HuH-7 (cell line): ENCODE results near the gene EXOC1L.

Experiments used
- DNase-seq: peaks from one replicate; pipeline ENCODE4 v3.0.0; 2011; ENCODE audit warnings: low spot score

Gene EXOC1L

GRCh38 chr4:55819634-55820033, at the start of gene EXOC1L:
Gene EXOC1L, plus strand, starts transcription at chr4:55819790. Its CDS starts 237 bp downstream, at chr4:55820027.
- no peak for DNase-seq

- DNase-seq: no peak
Observed at GRCh38 chr4:55770662-55771061, 48.9 kb upstream of the EXOC1L start.

GRCh38 chr4:55781341-55781740, 38.2 kb upstream of the EXOC1L start:
- DNase-seq: no peak

- no peak for DNase-seq
Observed at GRCh38 chr4:55781812-55782211, 37.8 kb upstream of the EXOC1L start.

GRCh38 chr4:55783584-55783983, 36.0 kb upstream of the EXOC1L start:
- no peak for DNase-seq

GRCh38 chr4:55784747-55785146, 34.8 kb upstream of the EXOC1L start:
- no peak for DNase-seq

GRCh38 chr4:55791666-55792065, 27.9 kb upstream of the EXOC1L start:
- DNase-seq: no peak

GRCh38 chr4:55793479-55793878, 26.1 kb upstream of the EXOC1L start:
- DNase-seq: no peak

- DNase-seq: no peak
Observed at GRCh38 chr4:55794053-55794452, 25.5 kb upstream of the EXOC1L start.

GRCh38 chr4:55795341-55795740, 24.2 kb upstream of the EXOC1L start:
- DNase-seq: no peak

- DNase-seq: no peak
Observed at GRCh38 chr4:55801498-55801897, 18.1 kb upstream of the EXOC1L start.

GRCh38 chr4:55807556-55807955, 12.0 kb upstream of the EXOC1L start:
- DNase-seq: no peak

- no peak for DNase-seq
Observed at GRCh38 chr4:55808186-55808585, 11.4 kb upstream of the EXOC1L start.

GRCh38 chr4:55808632-55809031, 11.0 kb upstream of the EXOC1L start:
- DNase-seq: no peak

- DNase-seq: no peak
Observed at GRCh38 chr4:55817691-55818090, 1.9 kb upstream of the EXOC1L start.

GRCh38 chr4:55820279-55820678, 689 bp downstream of the EXOC1L start:
- no peak for DNase-seq

GRCh38 chr4:55822329-55822728, 2.7 kb downstream of the EXOC1L start:
- DNase-seq: no peak

- no peak for DNase-seq
Observed at GRCh38 chr4:55824865-55825264, 5.3 kb downstream of the EXOC1L start.

GRCh38 chr4:55826986-55827385, 7.4 kb downstream of the EXOC1L start:
- no peak for DNase-seq

- no peak for DNase-seq
Observed at GRCh38 chr4:55827582-55827981, 8.0 kb downstream of the EXOC1L start.

GRCh38 chr4:55830048-55830447, 10.5 kb downstream of the EXOC1L start:
- no peak for DNase-seq

GRCh38 chr4:55830716-55831115, 11.1 kb downstream of the EXOC1L start:
- DNase-seq: no peak

- no peak for DNase-seq
Observed at GRCh38 chr4:55834086-55834795, 14.7 kb downstream of the EXOC1L start.

GRCh38 chr4:55837903-55838302, 18.3 kb downstream of the EXOC1L start:
- DNase-seq: no peak
